ENCODE measurements around the gene L1CAM. TPM values are rescaled to one million over a fixed set of nuclear protein-coding genes. Genes with fewer than 3 reads are reported as not detected.
A peak's percentile ranks its signal among the peaks of the same experiment; 100 is the strongest.

Gene L1CAM
- polyA plus RNA-seq, 2 of the 4 experiments (the other 2 are of a cell fraction) = 1.9 to 14.2 TPM

DNA sequence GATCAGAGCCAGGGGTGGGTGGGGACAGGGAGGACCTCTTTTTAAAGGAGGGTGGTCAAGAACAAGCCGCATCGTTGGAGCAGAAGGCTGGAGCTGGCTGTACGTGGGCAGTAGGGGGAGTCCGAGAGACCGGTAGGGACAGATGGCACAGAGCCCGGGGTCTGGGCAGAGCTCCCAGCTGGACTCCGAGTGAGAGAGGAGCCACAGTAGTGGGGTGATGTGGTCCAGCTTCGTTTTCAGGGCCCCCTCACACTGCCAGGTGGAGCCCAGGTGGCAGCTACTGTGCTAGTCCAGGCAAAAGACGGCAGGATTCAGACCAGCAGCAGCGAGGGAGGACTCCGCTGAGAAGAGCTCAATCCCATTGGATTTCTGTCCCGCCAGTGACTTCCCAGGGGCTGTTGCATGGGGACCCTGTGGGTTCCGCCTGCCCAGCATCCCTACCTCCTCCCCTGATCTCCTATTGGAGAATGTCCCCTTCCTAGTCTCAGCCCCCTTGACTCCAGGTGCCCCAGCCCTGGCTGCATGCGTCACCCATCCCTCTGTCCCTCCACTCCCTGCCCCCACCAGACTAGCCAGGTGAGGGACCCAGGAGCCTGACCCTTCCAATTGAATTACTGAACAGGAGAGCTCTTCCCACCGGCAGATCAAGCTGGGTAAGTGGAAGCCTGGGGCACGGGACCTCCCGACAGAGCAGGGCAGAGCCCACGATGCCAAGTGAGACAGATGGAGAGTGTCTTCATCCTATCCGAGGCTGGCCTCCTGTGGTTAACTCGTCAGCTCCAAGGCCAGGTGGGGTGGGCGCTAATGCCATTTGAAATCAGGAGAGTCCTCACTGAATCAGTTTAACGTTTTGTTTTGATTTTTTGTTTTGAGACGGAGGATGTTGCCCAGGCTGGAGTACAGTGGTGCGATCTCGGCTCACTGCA lies 37.2 kb upstream of the L1CAM start (continued):
- TF ChIP-seq, protein P1, sequence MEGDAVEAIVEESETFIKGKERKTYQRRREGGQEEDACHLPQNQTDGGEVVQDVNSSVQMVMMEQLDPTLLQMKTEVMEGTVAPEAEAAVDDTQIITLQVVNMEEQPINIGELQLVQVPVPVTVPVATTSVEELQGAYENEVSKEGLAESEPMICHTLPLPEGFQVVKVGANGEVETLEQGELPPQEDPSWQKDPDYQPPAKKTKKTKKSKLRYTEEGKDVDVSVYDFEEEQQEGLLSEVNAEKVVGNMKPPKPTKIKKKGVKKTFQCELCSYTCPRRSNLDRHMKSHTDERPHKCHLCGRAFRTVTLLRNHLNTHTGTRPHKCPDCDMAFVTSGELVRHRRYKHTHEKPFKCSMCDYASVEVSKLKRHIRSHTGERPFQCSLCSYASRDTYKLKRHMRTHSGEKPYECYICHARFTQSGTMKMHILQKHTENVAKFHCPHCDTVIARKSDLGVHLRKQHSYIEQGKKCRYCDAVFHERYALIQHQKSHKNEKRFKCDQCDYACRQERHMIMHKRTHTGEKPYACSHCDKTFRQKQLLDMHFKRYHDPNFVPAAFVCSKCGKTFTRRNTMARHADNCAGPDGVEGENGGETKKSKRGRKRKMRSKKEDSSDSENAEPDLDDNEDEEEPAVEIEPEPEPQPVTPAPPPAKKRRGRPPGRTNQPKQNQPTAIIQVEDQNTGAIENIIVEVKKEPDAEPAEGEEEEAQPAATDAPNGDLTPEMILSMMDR (IDR thresholded peaks at IDR 0.05) = peak; percentile 49
- TF ChIP-seq ESRRA (IDR thresholded peaks at IDR 0.05; ENCODE audit: borderline replicate concordance, low read length) (no peak), TFCP2L1 (CRISPR knock-in tag; IDR thresholded peaks at IDR 0.05) (no peak)

DNA sequence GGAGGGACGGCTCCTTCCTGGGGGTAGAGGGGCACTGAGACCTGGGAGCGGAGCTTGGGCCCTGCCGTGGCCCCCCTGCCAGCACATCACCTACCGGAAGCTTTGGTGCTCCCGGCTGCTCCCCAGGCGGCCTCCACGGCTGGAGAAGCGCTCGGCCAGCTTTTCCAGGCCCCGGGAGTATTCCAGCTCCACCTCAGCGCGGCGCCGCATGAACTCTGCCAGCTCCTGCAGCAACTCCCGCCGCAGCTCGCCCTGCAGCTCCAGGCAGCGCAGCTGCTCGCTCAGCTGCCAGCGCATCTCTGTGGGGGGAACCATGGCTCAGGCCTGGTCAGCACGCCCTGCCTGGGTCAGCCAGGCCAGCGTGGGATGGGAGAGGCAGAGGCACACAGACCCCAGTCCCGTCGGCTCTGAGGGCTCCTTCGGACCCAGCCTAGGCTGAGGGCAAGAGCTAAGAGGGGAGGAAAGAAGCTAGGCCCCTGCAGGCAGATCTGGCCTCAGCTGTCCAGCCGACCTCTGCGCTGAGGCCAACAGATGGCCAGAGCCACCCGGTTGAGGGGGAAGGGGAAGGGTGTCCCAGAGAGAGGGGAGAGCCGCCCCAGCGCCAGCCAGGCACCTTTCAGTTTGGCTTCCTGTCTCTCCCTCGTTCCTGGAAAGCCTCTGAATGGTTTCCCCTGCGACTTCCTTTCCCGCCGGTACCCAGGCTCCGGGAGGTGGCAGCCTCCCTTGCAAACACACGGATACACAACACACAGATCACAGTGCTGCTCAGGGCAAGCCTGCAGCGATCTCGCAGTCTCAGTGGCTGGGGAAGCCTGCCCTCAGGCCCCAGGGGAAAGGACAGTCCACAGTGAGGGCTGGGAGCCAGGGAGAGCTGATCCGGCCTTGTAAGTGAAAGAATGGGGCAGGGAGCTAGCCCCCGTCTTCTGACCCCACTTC lies 35.8 kb upstream of the L1CAM start:
- ATAC-seq (no peak), FAIRE-seq (no peak), DNase-seq (ENCODE audit: low read depth in 1 of 2, low spot score in 1 of 2) (no peak)
- Histone ChIP-seq H3K4me3 (no peak overlapping the region), H3K27ac (no peak overlapping the region), H3K4me2 (no peak overlapping the region), H3K9me3 (no peaks in the 10 kb centered on the region), H3K4me1 (peaks cover 1% of the 10 kb centered on the region)
- ChIA-PET CTCF (interaction anchor here (0.8 to 25.1 kb wide), 9 partner anchors 7 to 382 kb away, joined by 3 to 363 read pairs (median 4); partner anchors contain the start of genes NAA10 and RENBP), POLR2A (no interaction called here)
- 80% methylated on average over 10 of the region's 40 CpGs for WGBS (ENCODE audit: missing lambda C conversion rate)
- TF ChIP-seq, protein P2, sequence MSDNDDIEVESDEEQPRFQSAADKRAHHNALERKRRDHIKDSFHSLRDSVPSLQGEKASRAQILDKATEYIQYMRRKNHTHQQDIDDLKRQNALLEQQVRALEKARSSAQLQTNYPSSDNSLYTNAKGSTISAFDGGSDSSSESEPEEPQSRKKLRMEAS (IDR thresholded peaks at IDR 0.05) = no peak
- TF ChIP-seq CHD2 (IDR thresholded peaks at IDR 0.05; ENCODE audit: low read length, partially characterized antibody) (no peak), RFX5 (IDR thresholded peaks at IDR 0.05) (no peak), MYC (IDR thresholded peaks at IDR 0.05; ENCODE audit: borderline replicate concordance, low read length) (no peak), PHF8 (IDR thresholded peaks at IDR 0.05; ENCODE audit: borderline replicate concordance, low read depth) (no peak), ESRRA (IDR thresholded peaks at IDR 0.05; ENCODE audit: borderline replicate concordance, low read length) (no peak)
- TF ChIP-seq, protein P1 (IDR thresholded peaks at IDR 0.05) = no peak
- TF ChIP-seq, protein P3, sequence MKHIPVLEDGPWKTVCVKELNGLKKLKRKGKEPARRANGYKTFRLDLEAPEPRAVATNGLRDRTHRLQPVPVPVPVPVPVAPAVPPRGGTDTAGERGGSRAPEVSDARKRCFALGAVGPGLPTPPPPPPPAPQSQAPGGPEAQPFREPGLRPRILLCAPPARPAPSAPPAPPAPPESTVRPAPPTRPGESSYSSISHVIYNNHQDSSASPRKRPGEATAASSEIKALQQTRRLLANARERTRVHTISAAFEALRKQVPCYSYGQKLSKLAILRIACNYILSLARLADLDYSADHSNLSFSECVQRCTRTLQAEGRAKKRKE (CRISPR knock-in tag; IDR thresholded peaks at IDR 0.05; ENCODE audit: low read depth) = no peak
- TF ChIP-seq, protein P4, sequence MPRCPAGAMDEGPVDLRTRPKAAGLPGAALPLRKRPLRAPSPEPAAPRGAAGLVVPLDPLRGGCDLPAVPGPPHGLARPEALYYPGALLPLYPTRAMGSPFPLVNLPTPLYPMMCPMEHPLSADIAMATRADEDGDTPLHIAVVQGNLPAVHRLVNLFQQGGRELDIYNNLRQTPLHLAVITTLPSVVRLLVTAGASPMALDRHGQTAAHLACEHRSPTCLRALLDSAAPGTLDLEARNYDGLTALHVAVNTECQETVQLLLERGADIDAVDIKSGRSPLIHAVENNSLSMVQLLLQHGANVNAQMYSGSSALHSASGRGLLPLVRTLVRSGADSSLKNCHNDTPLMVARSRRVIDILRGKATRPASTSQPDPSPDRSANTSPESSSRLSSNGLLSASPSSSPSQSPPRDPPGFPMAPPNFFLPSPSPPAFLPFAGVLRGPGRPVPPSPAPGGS (IDR thresholded peaks at IDR 0.05) = no peak
- TF ChIP-seq, protein P5, sequence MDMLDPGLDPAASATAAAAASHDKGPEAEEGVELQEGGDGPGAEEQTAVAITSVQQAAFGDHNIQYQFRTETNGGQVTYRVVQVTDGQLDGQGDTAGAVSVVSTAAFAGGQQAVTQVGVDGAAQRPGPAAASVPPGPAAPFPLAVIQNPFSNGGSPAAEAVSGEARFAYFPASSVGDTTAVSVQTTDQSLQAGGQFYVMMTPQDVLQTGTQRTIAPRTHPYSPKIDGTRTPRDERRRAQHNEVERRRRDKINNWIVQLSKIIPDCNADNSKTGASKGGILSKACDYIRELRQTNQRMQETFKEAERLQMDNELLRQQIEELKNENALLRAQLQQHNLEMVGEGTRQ (IDR thresholded peaks at IDR 0.05) = no peak
